ENCODE measurements around the gene ABO.
"Not testable (repeated sequence)": the region's sequence is repeated elsewhere in the genome, so short reads cannot be mapped to it uniquely, and the experiment has no call there.

ABO gene

GRCh38 chr9:133275105-133276000 lies at the start of gene ABO:
Gene ABO, minus strand, starts transcription at chr9:133275201.
- no peak for DNase-seq (ENCODE audit: low read depth)

- no peak for DNase-seq (ENCODE audit: low read depth)
Measured at GRCh38 chr9:133323991-133324703, 49.1 kb upstream of the ABO start.

- no peak for DNase-seq (ENCODE audit: low read depth)
Measured at GRCh38 chr9:133323211-133323610, 48.2 kb upstream of the ABO start.

- no peak for DNase-seq (ENCODE audit: low read depth)
Measured at GRCh38 chr9:133322701-133323100, 47.7 kb upstream of the ABO start.

GRCh38 chr9:133321411-133321935 lies 46.5 kb upstream of the ABO start:
- no peak for DNase-seq (ENCODE audit: low read depth)

GRCh38 chr9:133320421-133320881 lies 45.5 kb upstream of the ABO start:
- no peak for DNase-seq (ENCODE audit: low read depth)

GRCh38 chr9:133317551-133317950 lies 42.5 kb upstream of the ABO start:
- DNase-seq (ENCODE audit: low read depth): not testable (repeated sequence)

GRCh38 chr9:133315997-133316396 lies 41.0 kb upstream of the ABO start:
- DNase-seq (ENCODE audit: low read depth): no peak

GRCh38 chr9:133309608-133310007 lies 34.6 kb upstream of the ABO start:
- DNase-seq (ENCODE audit: low read depth): no peak

- no peak for DNase-seq (ENCODE audit: low read depth)
Measured at GRCh38 chr9:133307301-133307700, 32.3 kb upstream of the ABO start.

GRCh38 chr9:133306242-133307204 lies 31.5 kb upstream of the ABO start:
- no peak for DNase-seq (ENCODE audit: low read depth)

- no peak for DNase-seq (ENCODE audit: low read depth)
Measured at GRCh38 chr9:133305731-133306130, 30.7 kb upstream of the ABO start.

- DNase-seq (ENCODE audit: low read depth): no peak
Measured at GRCh38 chr9:133304477-133305377, 29.7 kb upstream of the ABO start.

- no peak for DNase-seq (ENCODE audit: low read depth)
Measured at GRCh38 chr9:133304158-133304470, 29.1 kb upstream of the ABO start.

- no peak for DNase-seq (ENCODE audit: low read depth)
Measured at GRCh38 chr9:133303266-133304157, 28.5 kb upstream of the ABO start.

GRCh38 chr9:133301253-133302230 lies 26.5 kb upstream of the ABO start:
- DNase-seq (ENCODE audit: low read depth): no peak

GRCh38 chr9:133299996-133300395 lies 25.0 kb upstream of the ABO start:
- not testable (repeated sequence) for DNase-seq (ENCODE audit: low read depth)

- DNase-seq (ENCODE audit: low read depth): no peak
Measured at GRCh38 chr9:133294257-133294656, 19.3 kb upstream of the ABO start.

Data from HS-5 (cell line).